ENCODE results near the gene CPNE1.

CPNE1 gene

DNA sequence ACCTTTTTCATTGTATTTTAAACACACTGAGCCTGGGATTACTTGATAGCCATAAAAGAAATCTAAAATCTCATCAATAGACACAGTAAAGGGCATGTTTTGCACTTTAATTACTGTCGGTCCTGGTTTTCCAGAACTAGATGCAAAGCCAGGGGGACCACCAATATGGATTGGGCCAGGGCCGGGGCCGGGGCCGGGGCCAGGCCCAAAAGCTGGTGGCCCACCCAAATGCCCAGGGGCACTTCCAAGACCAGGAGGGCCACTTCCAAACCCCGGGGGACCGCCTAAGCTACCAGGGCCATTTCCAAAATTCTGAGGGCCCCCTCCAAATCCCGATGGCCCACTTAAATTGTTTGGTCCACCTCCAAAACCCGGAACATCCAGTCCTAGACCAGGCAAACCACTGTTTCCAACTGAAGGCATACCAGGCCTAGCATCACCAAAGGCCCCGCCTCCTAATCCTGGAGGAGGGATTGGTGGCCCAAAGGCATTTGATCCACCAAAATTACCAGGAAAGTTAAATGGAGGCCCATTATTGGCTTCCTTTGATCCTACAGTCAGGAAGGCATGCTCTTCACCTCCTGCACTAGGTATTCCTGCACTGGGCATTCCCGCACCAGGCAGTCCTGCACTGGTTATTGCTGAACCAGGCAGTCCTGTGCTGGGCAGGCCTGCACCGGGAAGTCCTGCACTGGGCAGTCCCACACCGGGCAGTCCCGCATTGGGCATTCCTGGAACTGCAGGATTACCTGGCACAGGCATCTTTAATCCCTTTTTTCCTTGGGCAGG, 11.9 kb downstream of the CPNE1 start:
- no peak for DNase-seq

DNA sequence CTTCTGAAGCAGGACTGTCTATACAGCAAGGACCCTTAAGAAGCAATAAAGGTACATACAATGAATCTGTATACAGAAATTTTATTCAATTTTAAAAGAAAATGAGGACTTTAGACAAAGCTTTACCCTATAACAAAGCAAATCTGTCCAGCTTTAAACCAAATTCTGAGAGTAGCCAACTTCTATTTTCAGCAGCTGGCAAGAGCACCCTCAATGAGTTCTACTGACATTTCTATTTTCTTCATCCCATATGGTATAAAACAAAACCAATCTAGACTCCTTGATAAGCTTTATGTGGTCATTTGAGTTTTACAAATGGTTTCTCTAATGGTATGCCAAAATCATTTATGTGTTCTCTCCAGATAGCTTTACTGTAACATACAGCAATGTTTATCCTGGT, 12.7 kb downstream of the CPNE1 start:
- DNase-seq: no peak

DNA sequence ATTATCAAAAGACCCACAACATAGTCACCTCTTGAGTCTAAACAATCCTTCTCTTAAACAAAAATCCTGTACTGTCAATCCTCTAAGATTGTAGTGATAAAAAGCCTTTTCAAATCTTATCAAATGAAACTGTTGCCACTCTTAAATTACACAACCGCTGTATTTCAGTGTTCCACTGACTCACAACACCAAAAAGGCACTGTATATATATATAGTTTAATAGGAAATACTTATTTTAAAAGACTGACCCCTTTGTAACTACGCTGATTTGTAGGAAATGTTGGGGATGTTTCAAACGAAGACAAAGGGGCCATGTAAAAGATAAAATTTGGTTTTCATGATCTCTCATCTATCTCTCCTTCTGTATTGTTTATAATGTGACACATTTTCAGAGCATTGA, 14.1 kb downstream of the CPNE1 start:
- no peak for DNase-seq

DNA sequence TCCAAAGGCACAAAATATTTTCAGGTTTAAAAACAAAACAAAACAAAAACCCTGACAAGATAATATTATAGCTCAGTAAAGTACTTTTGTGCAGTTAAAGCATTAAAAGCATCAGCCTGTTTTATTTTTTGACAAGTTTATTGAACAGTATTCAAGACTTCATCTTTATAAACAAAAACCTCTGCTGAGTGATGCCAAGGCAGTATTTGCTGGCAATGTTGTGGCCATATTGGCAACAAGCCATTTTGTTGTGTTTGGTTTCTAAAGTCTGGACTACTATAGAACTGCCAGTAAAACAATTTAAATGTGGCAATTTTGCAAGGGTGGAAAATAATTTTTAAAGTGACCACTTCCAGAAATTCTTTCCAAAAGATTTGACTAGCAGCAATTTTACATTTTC, 15.9 kb downstream of the CPNE1 start:
- DNase-seq: no peak

DNA sequence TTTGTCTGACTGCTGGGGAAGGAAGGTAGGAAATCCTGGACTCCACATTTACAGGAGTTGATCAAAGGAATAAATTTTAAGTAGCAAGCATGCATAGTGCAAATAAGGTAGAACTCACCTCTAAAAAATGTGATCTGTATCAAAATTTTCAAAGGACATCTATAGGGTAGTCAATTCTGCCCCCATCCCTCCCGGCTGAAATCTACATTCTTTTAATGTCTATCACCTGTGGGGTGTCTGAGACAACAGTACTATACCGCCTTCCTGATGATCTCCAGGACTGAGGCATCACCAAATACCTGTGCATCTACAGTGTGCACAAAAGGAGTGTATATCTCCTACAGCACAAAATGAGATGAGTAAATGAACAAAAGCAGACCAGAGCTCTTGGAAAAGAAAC, 19.9 kb downstream of the CPNE1 start:
- no peak for DNase-seq

DNA sequence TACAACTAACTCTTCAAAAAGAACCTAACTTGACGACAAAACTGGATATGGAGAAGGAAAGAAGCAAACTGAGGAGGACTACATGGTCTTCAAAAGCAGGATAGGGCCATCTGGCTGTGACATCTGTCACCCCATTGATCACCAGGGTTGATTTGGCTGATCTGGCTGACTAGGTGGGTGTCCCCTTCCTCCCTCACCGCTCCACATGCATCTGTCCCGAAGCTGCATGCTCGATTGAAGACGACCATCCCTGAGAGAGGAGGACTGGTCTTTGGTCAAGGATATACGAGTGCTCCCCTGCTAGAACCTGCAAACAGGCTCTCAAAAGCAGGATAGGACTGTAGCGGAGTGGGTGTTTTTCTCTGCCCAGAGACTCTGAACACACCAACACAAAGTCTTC, 21.7 kb downstream of the CPNE1 start:
- no peak for DNase-seq

DNA sequence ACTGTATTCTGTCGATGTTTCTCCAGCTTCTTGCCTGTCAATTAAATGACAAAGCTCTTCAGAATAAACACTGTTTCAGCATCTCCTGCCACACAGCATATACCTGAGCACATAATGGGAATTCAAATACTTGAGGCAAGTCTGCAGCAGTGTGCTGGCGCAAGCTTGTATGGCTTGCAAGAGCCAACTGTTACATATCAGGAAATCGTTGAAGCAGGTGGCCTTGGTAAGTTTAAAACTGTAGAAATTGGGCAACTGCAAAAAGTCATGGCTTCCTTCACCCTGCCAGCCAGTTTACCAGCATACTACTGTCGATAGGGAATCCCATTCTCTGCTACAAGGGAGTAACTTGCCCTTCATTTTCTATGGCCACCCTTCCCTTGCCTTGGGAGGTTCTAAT, 23.0 kb downstream of the CPNE1 start:
- DNase-seq: no peak

DNA sequence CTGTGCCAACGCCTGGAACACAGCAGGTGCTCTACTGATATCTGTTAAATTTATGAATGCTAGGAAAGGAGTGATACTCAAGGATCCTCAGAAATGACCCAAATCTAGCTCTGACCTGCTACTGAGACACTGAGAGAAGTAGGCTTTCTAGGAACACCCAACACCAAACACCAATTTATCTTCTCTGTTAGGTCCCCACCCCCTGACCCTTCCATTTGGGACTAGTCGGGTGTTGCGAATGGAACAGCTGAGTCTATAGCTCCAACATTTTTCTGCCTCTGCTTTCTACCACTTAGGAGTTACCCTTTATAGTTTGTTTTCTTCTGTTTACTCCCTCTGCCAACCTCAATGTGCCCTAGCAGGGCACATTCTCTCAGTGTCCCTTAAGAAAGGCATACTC, 24.0 kb downstream of the CPNE1 start:
- no peak for DNase-seq

DNA sequence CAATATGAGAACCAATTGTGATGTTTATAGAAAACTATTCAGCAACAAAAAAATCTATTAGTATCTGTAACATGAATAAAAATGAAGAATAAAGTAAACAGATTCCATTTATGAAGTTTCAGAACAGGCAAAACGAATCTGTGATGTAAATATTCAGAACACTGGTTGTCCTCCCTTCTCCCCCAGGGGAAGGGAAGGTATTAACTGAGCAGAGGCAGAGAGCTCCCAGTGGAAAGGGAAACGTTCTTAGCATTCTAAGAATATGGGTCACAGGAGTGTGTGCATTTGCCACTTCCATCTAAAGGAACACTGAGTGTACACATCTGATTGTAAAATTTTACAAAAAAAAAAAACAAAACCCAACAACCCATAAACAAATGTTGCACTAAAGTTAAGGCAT, 25.9 kb downstream of the CPNE1 start:
- no peak for DNase-seq

DNA sequence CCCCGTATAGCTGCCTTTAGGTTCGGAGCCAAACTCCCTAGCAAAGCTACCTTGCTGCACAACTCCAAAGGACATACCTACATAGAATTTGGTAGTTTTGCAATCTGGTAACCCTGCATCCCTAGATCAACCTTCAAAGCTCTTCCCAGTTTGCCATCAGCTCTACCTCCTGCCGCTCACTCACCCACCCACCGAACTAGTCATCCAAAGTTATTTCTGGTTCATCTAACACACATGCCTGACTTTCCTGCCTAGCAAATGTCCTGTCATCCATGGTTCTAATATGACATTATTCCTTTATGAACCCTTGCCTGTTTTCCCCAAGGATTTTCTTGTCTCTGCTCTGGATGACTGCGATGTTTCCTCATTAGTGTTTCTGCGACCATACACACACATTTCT, 27.4 kb downstream of the CPNE1 start:
- DNase-seq: no peak

DNA sequence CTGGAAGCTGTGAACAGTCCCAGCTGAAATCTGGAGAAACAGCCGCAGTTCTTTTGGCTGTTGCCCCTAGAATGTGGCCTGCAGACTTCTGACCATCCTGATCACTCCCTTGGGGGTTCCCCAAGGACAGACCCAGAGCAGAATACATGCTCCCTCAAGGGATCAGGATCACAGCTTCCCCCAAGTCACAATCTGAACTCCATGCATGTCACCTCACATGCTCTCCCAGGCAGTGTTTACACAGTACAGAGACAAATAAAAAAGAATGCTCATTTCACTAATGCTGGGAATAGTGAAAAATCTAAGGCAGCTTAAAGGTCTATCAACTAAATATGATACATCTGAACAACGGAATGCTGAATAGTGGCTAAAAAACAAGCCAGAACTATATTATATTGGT, 28.6 kb downstream of the CPNE1 start:
- no peak for DNase-seq

DNA sequence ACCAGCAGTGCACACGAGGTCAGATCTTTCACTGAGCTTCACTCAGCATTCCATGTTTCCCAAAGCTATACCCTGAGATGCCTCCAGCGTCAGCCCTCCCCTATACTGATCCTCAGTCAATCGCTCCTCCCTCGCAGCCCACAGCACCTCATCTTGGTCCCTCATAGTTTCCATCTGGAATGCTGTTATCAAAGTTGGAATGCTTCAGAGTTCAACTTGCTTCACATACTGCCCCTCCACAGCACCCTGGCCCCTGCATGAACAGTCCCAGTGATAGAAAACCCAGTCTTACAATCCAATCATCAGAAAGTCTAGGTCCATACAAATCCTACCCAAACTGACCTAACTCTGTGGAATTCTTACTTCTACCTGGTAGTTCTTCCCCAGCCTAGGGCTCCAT, 29.0 kb downstream of the CPNE1 start:
- DNase-seq: no peak

DNA sequence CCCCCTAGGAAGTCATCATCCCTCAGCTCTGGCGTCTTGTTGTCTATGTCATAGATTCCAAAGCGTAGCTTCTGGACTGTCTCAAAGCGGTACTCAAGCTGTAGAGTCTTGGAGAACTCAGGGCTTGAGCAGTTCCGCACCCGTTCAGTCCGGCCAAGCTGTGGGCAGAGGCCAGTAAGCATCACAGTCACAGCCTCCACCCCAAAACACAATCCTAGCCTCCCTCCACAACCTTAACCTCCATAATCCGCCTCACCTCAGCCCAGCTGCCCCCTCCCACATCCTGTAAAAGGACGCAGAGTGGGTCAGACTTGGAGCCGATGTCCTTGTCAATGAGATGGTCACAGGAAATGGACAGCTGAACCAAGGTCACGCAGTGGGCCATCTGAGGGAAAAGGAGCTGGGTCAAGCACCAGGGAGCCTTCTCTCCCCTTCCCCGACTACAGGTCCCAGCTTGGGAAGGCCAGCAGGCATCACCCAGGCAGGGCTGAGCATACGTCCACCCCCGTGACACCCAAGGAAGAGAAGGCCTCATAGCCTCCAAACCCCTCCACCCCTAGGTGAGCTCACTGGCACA, 32.1 kb downstream of the CPNE1 start:
- no peak for DNase-seq

DNA sequence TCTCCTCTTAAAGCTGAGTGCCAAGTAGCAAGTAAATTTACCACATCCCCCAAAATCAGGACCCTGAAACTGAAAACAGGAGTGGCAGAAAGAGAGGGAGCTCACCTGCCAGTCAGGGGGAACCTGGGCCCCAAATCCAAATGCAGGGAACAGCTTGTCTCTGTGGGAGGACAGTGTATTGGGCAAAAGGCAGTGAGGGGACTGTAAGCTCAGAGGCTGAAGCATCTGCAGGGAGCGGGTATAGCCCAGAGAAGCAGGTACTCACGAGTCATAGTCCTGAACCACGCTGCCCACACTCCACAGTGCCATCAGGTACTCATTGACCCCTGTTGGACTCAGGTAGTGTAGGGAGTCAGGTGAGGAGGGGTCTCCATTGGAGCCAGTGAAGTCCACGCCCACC, 34.1 kb downstream of the CPNE1 start:
- no peak for DNase-seq

DNA sequence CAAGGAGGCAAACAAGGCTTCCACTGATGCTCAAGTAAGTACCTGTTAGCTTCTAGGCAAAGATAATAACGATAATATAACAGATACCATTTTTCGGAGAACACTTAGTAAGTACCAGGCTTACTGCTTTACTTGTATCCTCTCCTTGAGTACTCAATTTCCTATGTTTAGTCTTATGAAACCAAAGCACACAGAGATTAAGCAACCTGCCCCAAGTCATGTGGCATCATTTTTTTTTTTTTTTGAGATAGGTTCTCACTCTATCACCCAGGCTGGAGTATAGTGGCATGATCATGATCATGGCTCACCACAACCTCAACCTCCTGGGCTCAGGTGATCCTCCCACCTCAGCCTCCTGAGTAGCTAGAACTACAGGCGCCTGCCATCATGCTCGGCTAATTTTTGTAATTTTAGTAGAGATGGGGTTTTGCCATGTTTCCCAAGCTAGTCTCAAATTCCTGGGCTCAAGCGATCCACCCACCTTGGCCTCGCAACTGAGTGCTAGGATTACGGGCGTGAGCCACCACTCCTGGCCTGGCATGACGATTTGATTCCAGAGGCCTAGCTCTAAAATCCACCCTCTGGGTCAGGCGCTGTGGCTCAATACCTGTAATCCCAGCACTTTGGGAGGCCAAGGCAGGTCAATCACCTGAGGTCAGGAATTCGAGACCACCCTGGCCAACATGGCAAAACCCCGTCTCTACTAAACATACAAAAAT, 35.1 kb downstream of the CPNE1 start:
- DNase-seq: no peak

DNA sequence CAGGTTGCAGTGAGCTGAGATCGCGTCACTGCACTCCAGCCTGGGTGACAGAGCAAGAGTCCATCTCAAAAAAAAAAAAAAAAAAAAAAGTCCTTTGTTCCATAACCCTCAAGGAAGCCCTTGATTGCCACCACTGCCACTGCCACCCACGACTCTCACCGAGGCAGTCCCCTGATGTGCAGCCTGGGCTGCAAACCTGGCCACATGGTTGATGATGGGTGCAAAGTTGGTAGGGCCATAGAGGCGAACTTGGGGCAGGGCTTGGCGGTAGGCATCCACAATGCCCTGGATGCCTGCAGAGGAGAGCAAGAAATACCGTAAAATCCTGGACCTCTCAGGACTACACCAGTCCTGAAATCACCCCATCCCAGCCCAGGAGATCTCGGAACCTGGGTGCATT, 37.6 kb downstream of the CPNE1 start:
- DNase-seq: no peak

DNA sequence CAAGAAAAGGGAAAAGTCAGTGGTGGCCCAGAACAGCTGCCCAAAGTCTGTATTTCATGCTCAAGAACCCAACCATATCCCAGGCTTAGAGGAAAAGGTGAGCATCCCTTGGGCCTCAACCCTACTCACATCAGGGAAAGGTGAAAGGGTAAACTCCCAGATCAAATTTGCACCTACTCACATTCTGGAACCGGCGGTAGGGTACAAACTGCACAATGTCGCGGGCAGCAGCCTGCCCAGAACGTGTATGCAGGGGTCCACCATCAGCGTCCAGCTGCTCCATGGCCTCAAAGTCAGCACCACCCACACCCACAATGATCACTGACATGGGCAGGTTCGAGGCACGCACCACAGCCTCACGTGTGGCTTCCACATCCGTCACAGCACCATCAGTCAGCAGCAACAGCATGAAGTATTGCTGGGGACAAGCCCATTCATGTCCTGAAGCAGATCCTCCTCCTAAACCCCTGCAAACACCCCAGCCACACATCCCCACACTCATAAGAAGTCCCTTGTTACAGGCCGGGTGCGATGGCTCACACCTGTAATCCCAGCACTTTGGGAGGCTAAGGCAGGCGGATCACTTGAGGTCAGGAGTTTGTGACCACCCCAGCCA, 38.2 kb downstream of the CPNE1 start:
- no peak for DNase-seq

DNA sequence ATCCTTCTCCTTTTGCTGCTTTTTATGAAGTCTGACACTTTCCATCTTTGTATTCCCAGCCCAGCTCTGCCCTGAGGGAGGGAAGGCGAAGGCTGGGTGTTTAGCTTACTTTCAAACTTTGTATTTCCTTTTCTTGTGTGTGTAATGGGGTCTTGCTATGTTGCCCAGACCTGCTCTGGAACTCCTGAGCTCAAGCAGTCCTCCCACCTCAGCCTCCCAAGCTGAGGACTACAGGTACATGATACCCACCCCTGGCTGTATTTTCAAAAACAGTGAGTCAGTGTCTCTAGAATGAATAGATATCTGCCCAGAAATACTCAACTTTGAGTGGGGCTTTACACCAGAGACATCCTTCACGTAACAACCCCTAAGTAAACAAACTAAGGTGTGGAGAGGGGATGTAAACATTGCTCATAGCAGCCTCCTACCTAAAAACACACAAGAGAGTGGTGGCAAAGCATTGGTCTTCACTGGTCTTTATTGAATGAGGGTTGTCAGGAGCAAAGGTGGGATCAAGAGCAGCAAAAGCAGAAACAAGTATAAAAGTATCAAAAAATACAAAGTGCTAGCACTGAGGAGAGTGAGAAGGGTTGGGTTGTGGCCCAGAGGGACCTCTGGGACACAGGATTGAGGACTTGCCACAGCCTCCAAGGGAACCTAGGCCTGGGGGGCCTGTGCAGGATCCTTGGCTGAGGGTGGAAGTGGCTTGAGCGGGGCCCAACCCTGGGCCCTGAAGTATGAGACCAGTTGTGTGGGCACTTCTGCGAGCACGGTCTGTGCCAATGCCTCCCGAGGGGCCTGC, 38.9 kb downstream of the CPNE1 start:
- no peak for DNase-seq

DNA sequence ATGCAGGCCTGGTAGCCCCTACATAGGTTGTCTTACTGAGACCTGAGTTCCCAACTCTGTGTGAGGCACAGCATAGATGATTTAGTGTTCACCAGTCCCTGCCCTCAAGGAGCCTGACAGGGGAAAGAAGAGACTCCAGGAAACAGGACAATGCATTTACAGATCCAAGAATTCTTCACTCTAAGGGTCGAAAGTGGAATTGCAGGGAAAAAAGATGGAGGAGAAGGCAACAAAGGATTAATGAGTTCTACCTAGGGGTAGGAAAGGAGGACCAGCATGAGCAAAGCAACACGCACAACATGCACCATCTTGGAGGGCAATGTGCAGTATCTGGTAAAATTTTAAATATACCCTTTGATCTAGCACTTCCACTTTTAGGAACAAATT, 43.1 kb downstream of the CPNE1 start:
- DNase-seq: no peak

DNA sequence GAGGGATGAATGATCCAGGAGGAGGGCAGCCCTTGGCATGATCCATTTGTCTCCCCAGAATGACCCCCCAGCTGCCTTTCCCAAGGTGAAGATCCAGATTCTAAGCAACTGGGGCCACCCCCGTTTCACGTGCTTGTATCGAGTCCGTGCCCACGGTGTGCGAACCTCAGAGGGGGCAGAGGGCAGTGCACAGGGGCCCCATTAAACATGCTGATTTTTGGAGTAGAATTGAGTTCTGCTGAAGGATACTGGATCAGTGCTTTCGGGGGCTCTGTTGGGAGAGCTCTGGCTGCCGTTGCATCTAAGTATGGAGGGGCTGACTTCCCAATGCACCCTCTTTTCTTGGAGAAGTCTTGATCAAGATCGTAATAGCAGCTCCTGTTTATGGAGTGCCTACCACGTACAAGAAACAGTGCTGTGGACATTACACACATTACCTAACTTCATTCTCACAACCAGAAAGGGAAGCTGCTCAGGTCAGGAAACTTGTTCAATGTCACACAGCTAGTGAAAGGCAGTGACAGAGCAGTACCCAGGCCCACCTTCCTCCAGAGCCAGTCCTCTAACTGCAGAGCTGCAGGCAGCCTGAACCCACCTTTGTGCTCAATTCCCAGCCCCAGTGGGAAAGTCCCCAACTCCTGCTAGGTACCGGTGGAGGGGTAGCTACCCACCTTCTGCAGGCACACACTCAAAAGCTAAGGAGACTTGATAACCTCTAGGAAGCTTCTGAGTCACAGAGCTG, 43.7 kb downstream of the CPNE1 start:
- no peak for DNase-seq

DNA sequence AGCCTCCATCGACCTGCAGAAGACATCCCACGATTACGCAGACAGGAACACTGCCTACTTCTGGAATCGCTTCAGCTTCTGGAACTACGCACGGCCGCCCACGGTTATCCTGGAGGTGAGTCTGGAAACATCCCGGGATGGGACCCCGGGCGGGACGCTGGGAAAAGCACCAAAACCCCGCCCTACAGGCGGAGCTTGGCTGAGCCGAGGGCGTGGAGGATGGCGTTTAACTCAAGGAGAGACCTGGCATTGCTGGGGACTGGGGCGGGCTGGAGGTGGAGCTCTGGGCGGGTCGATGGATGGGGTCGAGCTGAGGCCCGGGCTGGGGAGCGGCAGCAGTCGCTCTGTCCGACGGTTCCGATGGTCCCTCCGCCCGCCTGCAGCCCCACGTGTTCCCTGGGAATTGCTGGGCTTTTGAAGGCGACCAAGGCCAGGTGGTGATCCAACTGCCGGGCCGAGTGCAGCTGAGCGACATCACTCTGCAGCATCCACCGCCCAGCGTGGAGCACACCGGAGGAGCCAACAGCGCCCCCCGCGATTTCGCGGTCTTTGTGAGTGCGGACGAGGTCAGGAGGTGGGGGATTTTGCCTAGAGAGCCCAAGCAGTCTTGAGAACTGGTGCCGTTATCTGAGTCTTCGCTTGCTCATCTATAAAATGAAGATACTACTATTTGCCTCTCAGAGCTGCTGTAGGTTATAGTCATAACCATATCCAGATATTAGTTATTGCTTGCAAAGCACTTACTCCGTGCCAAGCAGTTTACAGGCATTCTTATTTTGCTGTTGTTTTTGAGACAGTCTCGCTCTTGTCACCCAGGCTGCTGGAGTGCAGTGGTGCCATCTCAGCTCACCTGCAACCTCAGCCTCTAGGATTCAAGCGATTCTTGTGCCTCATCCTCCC, 45.3 kb downstream of the CPNE1 start:
- peak; percentile 90 for DNase-seq

All from NCI-H526 treated with DMSO at 0.1 percent for 48 hours (cell line).